ENCODE results near the gene VDAC1. TPM values are rescaled to one million over a fixed set of nuclear protein-coding genes. Genes with fewer than 3 reads are reported as not detected.
A peak's percentile ranks its signal among the peaks of the same experiment; 100 is the strongest.

The VDAC1 gene
- total and polyA plus RNA-seq, 2 donors from 2014 or later = 148 to 285 TPM

GRCh38 chr5:133994990-133995333 lies 9.8 kb downstream of the VDAC1 start:
- Histone ChIP-seq H3K27ac (ENCODE audit: low read depth in 2 of 2, low read length in 2 of 2) (peak overlapping the region in 1 of 2 donors; percentile 3), H3K9me3 (ENCODE audit: control insufficient read depth in 2 of 3, insufficient read depth in 1 of 3, low read length in 3 of 3) (no peaks in the 10 kb centered on the region), H3K9ac (ENCODE audit: low read length in 3 of 3) (no peak overlapping the region), H3K36me3 (ENCODE audit: control insufficient read depth in 2 of 3, insufficient read depth in 3 of 3, low read length in 3 of 3) (peaks cover 5 to 10% (median 10%) of the 10 kb centered on the region in 3 donors), H3K4me3 (ENCODE audit: low read length in 3 of 3) (no peak overlapping the region), H3K27me3 (ENCODE audit: control insufficient read depth, insufficient read depth, low read length) (no peaks in the 10 kb centered on the region), H3K4me1 (ENCODE audit: control insufficient read depth in 2 of 3, insufficient read depth in 2 of 3, low read depth in 1 of 3, low read length in 3 of 3) (peaks cover 0 to 39% (median 37%) of the 10 kb centered on the region in 3 donors)
- DNase-seq (no peak), FAIRE-seq (no peak)
- intact Hi-C loops (cut with DNase I) = no loop called here
- TF ChIP-seq, protein P1, sequence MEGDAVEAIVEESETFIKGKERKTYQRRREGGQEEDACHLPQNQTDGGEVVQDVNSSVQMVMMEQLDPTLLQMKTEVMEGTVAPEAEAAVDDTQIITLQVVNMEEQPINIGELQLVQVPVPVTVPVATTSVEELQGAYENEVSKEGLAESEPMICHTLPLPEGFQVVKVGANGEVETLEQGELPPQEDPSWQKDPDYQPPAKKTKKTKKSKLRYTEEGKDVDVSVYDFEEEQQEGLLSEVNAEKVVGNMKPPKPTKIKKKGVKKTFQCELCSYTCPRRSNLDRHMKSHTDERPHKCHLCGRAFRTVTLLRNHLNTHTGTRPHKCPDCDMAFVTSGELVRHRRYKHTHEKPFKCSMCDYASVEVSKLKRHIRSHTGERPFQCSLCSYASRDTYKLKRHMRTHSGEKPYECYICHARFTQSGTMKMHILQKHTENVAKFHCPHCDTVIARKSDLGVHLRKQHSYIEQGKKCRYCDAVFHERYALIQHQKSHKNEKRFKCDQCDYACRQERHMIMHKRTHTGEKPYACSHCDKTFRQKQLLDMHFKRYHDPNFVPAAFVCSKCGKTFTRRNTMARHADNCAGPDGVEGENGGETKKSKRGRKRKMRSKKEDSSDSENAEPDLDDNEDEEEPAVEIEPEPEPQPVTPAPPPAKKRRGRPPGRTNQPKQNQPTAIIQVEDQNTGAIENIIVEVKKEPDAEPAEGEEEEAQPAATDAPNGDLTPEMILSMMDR (IDR thresholded peaks at IDR 0.05; ENCODE audit: borderline replicate concordance, extremely low read depth, insufficient read depth) = no peak

- Histone ChIP-seq H3K9me3 (ENCODE audit: control insufficient read depth in 2 of 3, insufficient read depth in 1 of 3, low read length in 3 of 3) (no peaks in the 10 kb centered on the region), H3K4me3 (ENCODE audit: low read length in 3 of 3) (no peak overlapping the region), H3K27ac (ENCODE audit: low read depth in 2 of 2, low read length in 2 of 2) (no peak overlapping the region), H3K4me1 (ENCODE audit: control insufficient read depth in 2 of 3, insufficient read depth in 2 of 3, low read depth in 1 of 3, low read length in 3 of 3) (peaks cover 0 to 35% (median 34%) of the 10 kb centered on the region in 3 donors), H3K36me3 (ENCODE audit: control insufficient read depth in 2 of 3, insufficient read depth in 3 of 3, low read length in 3 of 3) (peaks cover 6 to 13% (median 12%) of the 10 kb centered on the region in 3 donors), H3K27me3 (ENCODE audit: control insufficient read depth, insufficient read depth, low read length) (no peaks in the 10 kb centered on the region), H3K9ac (ENCODE audit: low read length in 3 of 3) (no peak overlapping the region)
- TF ChIP-seq, protein P1 (IDR thresholded peaks at IDR 0.05; ENCODE audit: borderline replicate concordance, extremely low read depth, insufficient read depth) = no peak
- FAIRE-seq (no peak), DNase-seq (no peak)
- intact Hi-C loops (cut with DNase I) = no loop called here
These were observed 10.3 kb downstream of the VDAC1 start for GRCh38 chr5:133994297-133994989.

DNA sequence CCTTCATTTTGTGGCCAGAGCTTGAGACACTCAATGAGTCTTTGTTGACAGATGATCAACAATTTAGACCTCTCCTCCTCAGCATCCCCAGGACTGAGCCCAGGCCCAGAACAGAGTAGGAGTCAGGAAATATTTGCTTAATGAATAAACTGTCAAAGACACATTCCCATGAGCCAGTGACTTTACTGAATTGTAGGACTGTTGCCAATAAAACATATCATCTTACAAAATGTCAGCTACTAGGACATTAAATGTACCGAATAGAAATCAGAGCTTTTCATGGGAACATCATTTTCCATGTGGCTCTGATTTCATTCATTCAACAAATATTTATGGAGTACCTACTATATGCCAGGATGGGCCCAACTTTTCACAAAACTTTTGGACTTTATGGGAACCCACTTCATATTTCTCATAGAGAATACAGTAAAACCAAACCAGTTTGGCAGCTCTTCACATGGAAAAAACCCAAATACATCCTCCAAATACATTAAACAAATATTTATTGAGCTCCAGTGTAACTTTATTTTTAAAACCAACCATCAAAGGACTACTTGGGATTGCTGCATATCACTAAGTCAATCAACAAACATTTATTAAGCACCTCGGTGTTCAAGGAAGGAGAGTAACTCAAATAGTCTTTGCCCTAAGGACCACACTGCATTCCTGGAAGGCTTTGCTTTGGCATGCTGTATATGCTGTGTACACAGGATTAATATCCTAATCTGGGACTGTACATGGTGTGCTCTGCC lies 11.4 kb downstream of the VDAC1 start:
- no peaks in the 10 kb centered on the region for H3K9me3 ChIP-seq (ENCODE audit: control insufficient read depth in 2 of 3, insufficient read depth in 1 of 3, low read length in 3 of 3)
- no peaks in the 10 kb centered on the region for H3K27me3 ChIP-seq (ENCODE audit: control insufficient read depth, insufficient read depth, low read length)
- no peak overlapping the region for H3K4me3 ChIP-seq (ENCODE audit: low read length in 3 of 3)
- no peak for FAIRE-seq
- H3K27ac ChIP-seq (ENCODE audit: low read depth in 2 of 2, low read length in 2 of 2) = no peak overlapping the region
- peaks cover 6 to 22% (median 17%) of the 10 kb centered on the region in 3 donors for H3K36me3 ChIP-seq (ENCODE audit: control insufficient read depth in 2 of 3, insufficient read depth in 3 of 3, low read length in 3 of 3)
- TF ChIP-seq, protein P1 (IDR thresholded peaks at IDR 0.05; ENCODE audit: borderline replicate concordance, extremely low read depth, insufficient read depth) = no peak
- intact Hi-C loops (cut with DNase I) = no loop called here
- peaks cover 0 to 34% (median 30%) of the 10 kb centered on the region in 3 donors for H3K4me1 ChIP-seq (ENCODE audit: control insufficient read depth in 2 of 3, insufficient read depth in 2 of 3, low read depth in 1 of 3, low read length in 3 of 3)
- no peak for DNase-seq
- H3K9ac ChIP-seq (ENCODE audit: low read length in 3 of 3) = no peak overlapping the region
